ENCODE data around the gene ZNF334. TPM values are rescaled to one million over a fixed set of nuclear protein-coding genes. Genes with fewer than 3 reads are reported as not detected.

Gene ZNF334
- total and polyA plus RNA-seq, 2 of the 4 experiments (the other 2 are of a cell fraction), result 1.4 to 2.1 TPM

DNA sequence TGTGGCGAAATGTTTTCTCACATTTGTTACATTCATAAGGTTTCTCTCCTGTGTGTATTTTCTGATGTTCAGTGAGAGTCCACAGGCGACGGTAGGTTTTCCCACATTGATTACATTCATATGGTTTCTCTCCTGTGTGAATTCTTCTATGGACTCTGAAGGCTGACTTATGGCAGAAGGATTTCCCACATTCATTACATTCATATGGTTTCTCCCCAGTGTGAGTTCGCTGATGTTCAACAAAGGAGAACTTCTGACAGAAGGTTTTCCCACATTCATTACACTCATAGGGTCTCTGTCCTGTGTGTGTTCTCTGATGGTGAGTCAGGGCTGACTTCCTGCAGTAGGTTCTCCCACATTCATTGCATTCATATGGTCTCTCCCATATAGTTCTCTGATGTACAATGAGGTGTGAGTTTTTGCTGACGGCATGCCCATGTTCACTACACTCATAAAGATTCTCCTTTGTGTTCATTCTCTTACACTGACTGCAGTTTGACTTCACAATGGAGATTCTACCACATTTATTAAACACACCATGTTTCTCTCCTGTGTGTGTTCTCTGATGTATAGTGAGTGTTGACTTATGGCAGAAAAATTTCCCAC is 11.9 kb downstream of the ZNF334 start:
- H3K18ac ChIP-seq (ENCODE audit: low read depth, low read length), result no peak overlapping the region
- H3K79me1 ChIP-seq (ENCODE audit: low read depth in 1 of 2, low read length in 2 of 2), result no peaks in the 10 kb centered on the region
- H3K23ac ChIP-seq (ENCODE audit: low read depth, low read length), result no peak overlapping the region
- no peak overlapping the region for H4K91ac ChIP-seq (ENCODE audit: insufficient read depth, low read depth, low read length)
- H2AK5ac ChIP-seq (ENCODE audit: low read depth, low read length), result no peak overlapping the region
- no peaks in the 10 kb centered on the region for H4K20me1 ChIP-seq (ENCODE audit: insufficient read depth, low read length)
- H2BK15ac ChIP-seq (ENCODE audit: low read depth, low read length), result no peak overlapping the region
- H3K4ac ChIP-seq (ENCODE audit: low read depth, low read length), result no peak overlapping the region
- no peak overlapping the region for H3K27ac ChIP-seq (ENCODE audit: insufficient read depth, low read length)
- no peak overlapping the region for H2AFZ ChIP-seq (replicated peaks; ENCODE audit: low read length, poor library complexity)
- in situ Hi-C loops (cut with MboI; ENCODE audit: low sequenced_read_pairs) (no loop called here), dilution Hi-C loops (cut with HindIII; ENCODE audit: low sequenced_read_pairs, unreplicated experiment) (no loop called here), intact Hi-C loops (cut with micrococcal nuclease) (no loop called here)
- no peak overlapping the region for H2BK120ac ChIP-seq (ENCODE audit: low read depth, low read length)
- no TSS peak for BruUV-seq (replicated peaks)
- no peak overlapping the region for H3K14ac ChIP-seq (replicated peaks; ENCODE audit: low read depth, low read length)
- no peak overlapping the region for H2BK5ac ChIP-seq (ENCODE audit: low read depth, low read length, poor library complexity, severe bottlenecking)
- no peak overlapping the region for H4K5ac ChIP-seq (ENCODE audit: low read depth, low read length)
- whole genome bisulfite sequencing, 2 experiments (ENCODE audit: extremely low coverage in 2 of 2, insufficient read length in 1 of 2), result no CpG with 5 or more reads among the region's 5 CpGs
- H3K9ac ChIP-seq (ENCODE audit: low read depth, low read length), result no peak overlapping the region
- TF ChIP-seq MAZ (IDR thresholded peaks at IDR 0.05; ENCODE audit: borderline replicate concordance, low read depth, low read length) (no peak), RAD21 (IDR thresholded peaks at IDR 0.05; ENCODE audit: low read length) (no peak), RFX5 (IDR thresholded peaks at IDR 0.05; ENCODE audit: low read depth, low read length) (no peak), NFE2L2 (IDR thresholded peaks at IDR 0.05; ENCODE audit: low read depth, low read length) (no peak), MXI1 (IDR thresholded peaks at IDR 0.05; ENCODE audit: borderline replicate concordance, low read depth, low read length) (no peak)
- TF ChIP-seq, protein P1, sequence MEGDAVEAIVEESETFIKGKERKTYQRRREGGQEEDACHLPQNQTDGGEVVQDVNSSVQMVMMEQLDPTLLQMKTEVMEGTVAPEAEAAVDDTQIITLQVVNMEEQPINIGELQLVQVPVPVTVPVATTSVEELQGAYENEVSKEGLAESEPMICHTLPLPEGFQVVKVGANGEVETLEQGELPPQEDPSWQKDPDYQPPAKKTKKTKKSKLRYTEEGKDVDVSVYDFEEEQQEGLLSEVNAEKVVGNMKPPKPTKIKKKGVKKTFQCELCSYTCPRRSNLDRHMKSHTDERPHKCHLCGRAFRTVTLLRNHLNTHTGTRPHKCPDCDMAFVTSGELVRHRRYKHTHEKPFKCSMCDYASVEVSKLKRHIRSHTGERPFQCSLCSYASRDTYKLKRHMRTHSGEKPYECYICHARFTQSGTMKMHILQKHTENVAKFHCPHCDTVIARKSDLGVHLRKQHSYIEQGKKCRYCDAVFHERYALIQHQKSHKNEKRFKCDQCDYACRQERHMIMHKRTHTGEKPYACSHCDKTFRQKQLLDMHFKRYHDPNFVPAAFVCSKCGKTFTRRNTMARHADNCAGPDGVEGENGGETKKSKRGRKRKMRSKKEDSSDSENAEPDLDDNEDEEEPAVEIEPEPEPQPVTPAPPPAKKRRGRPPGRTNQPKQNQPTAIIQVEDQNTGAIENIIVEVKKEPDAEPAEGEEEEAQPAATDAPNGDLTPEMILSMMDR (conservative IDR thresholded peaks at IDR 0.05; ENCODE audit: low read depth, low read length), result no peak
- POLR2A ChIA-PET (ENCODE audit: unreplicated experiment), result no interaction called here
- H3K56ac ChIP-seq (ENCODE audit: extremely low read depth, insufficient read depth, low read length), result no peak overlapping the region
- H3K36me3 ChIP-seq (ENCODE audit: control insufficient read depth, insufficient read depth, low read length), result 0 out of 2 replicates have a peak, but pooled peaks cover 2% of the 10 kb centered on the region
- peaks cover 27% of the 10 kb centered on the region for H3K9me3 ChIP-seq (ENCODE audit: control insufficient read depth, insufficient read depth, low read length)
- H3K27me3 ChIP-seq (ENCODE audit: control insufficient read depth, insufficient read depth, low read length), result no peaks in the 10 kb centered on the region
- ATAC-seq (ENCODE audit: low read depth) (no peak), DNase-seq (no peak)
- no peak overlapping the region for H3K4me2 ChIP-seq (ENCODE audit: low read depth, low read length)
- no peak overlapping the region for H4K8ac ChIP-seq (ENCODE audit: low read depth in 2 of 2, low read length in 2 of 2)
- no peak overlapping the region for H2AK9ac ChIP-seq (replicated peaks; ENCODE audit: low read depth, low read length, poor library complexity)
- CTCF ChIA-PET, result no interaction called here
- H2BK20ac ChIP-seq (ENCODE audit: low read depth, low read length), result no peak overlapping the region
- no peak overlapping the region for H3K4me3 ChIP-seq (ENCODE audit: insufficient read depth, low read depth, low read length)
- H3K4me1 ChIP-seq (ENCODE audit: control insufficient read depth, insufficient read depth, low read length), result no peaks in the 10 kb centered on the region
- no peaks in the 10 kb centered on the region for H3K9me1 ChIP-seq (ENCODE audit: insufficient read depth, low read length)
